Measurements from ENCODE around the gene CNNM3. TPM values are rescaled to one million over a fixed set of nuclear protein-coding genes. Genes with fewer than 3 reads are reported as not detected.

Gene CNNM3
- polyA plus RNA-seq, 4 donors = 5.7 to 36.8 (median 11.3) TPM

DNA sequence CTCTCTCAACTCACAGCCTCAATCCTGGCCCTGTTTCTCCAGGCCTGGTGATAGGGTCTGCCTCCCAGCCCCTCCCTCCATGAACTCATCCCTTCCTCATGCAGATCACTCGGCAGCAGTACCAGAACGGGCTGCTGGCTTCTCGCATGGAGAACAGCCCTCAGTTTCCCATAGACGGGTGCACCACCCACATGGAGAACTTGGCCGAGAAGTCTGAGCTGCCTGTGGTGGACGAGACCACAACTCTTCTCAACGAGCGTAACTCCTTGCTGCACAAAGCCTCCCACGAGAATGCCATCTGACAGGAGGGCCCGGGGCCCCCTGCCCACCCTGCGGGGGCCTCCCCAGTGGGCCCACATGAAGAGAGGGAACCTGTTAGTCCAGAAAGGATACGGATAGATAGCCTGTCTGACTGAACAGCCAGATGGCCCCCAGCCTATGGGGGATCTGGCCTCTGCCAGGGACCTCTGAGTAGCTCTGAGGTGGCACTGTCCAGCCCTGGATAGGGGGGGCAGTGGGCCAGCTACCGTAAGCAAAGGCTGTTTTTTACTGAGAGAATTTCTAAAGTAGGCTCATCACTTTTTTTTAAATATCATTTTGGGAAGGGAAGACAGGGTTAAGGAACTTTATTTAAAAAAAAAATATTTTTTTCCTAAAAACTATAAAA lies 6.7 kb upstream of the CNNM3 start:
- H3K4me3 ChIP-seq (ENCODE audit: low read depth in 1 of 3, low read length in 3 of 3) = no peak overlapping the region
- FAIRE-seq = no peak
- H3K4me1 ChIP-seq (ENCODE audit: control insufficient read depth in 3 of 3, insufficient read depth in 2 of 3, low read depth in 1 of 3, low read length in 2 of 3) = peaks cover 4 to 9% (median 4%) of the 10 kb centered on the region in 3 donors
- H3K9me3 ChIP-seq (ENCODE audit: control insufficient read depth in 2 of 2, insufficient read depth in 1 of 2, low read depth in 1 of 2, low read length in 1 of 2) = no peaks in the 10 kb centered on the region
- peaks cover 0 to 47% (median 5%) of the 10 kb centered on the region in 3 donors for H3K36me3 ChIP-seq (ENCODE audit: control insufficient read depth in 3 of 3, insufficient read depth in 2 of 3, low read depth in 1 of 3, low read length in 3 of 3)
- no peak for DNase-seq
- 86 to 87% (median 86%) methylated on average over 13 of the region's 13 CpGs for WGBS, 3 donors
- H3K27ac ChIP-seq (ENCODE audit: low read depth in 1 of 3, low read length in 2 of 3) = no peak overlapping the region
- no peaks in the 10 kb centered on the region for H3K27me3 ChIP-seq (ENCODE audit: control insufficient read depth in 3 of 3, insufficient read depth in 3 of 3, low read length in 3 of 3)

GRCh38 chr2:96809951-96810782 lies 5.9 kb upstream of the CNNM3 start:
- H3K4me1 ChIP-seq (ENCODE audit: control insufficient read depth in 3 of 3, insufficient read depth in 2 of 3, low read depth in 1 of 3, low read length in 2 of 3) = peaks cover 4 to 10% (median 4%) of the 10 kb centered on the region in 3 donors
- H3K27ac ChIP-seq (ENCODE audit: low read depth in 1 of 3, low read length in 2 of 3) = no peak overlapping the region
- peaks cover 0 to 43% (median 5%) of the 10 kb centered on the region in 3 donors for H3K36me3 ChIP-seq (ENCODE audit: control insufficient read depth in 3 of 3, insufficient read depth in 2 of 3, low read depth in 1 of 3, low read length in 3 of 3)
- FAIRE-seq = no peak
- H3K9me3 ChIP-seq (ENCODE audit: control insufficient read depth in 2 of 2, insufficient read depth in 1 of 2, low read depth in 1 of 2, low read length in 1 of 2) = no peaks in the 10 kb centered on the region
- WGBS, 3 donors = 46 to 70% (median 67%) methylated on average over 12 of the region's 12 CpGs
- DNase-seq = no peak
- no peaks in the 10 kb centered on the region for H3K27me3 ChIP-seq (ENCODE audit: control insufficient read depth in 3 of 3, insufficient read depth in 3 of 3, low read length in 3 of 3)
- no peak overlapping the region for H3K4me3 ChIP-seq (ENCODE audit: low read depth in 1 of 3, low read length in 3 of 3)

GRCh38 chr2:96810783-96811192 lies 5.3 kb upstream of the CNNM3 start:
- H3K27me3 ChIP-seq (ENCODE audit: control insufficient read depth in 3 of 3, insufficient read depth in 3 of 3, low read length in 3 of 3) = no peaks in the 10 kb centered on the region
- WGBS, 3 donors = 21 to 64% (median 44%) methylated on average over 5 of the region's 5 CpGs
- FAIRE-seq (no peak), DNase-seq (peak; percentile 21 to 77)
- no peak overlapping the region for H3K4me3 ChIP-seq (ENCODE audit: low read depth in 1 of 3, low read length in 3 of 3)
- no peaks in the 10 kb centered on the region for H3K9me3 ChIP-seq (ENCODE audit: control insufficient read depth in 2 of 2, insufficient read depth in 1 of 2, low read depth in 1 of 2, low read length in 1 of 2)
- H3K4me1 ChIP-seq (ENCODE audit: control insufficient read depth in 3 of 3, insufficient read depth in 2 of 3, low read depth in 1 of 3, low read length in 2 of 3) = peaks cover 4 to 13% (median 4%) of the 10 kb centered on the region in 3 donors
- peak overlapping the region in 1 of 3 donors; percentile 39 for H3K27ac ChIP-seq (ENCODE audit: low read depth in 1 of 3, low read length in 2 of 3)
- peaks cover 0 to 43% (median 5%) of the 10 kb centered on the region in 3 donors for H3K36me3 ChIP-seq (ENCODE audit: control insufficient read depth in 3 of 3, insufficient read depth in 2 of 3, low read depth in 1 of 3, low read length in 3 of 3)

DNA sequence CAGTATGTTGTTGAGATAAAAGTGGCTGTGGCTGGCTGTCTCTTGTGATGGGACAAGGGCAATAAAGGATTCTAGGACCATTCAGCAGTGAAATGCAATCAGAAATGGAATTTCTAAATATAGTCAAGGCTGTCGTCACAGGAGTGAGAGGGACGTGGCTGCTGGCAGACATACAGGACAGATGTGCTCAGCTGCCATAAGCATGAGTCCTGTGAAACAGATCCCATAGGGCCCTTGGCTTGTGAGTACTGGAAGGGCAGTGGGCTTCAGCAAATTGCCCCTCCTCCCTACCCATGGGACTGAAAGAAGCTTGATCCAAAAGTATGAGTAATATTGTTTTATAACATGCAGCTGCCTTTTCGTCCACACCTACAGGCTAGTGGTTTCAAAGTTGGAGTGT lies 4.2 kb upstream of the CNNM3 start:
- peak in 1 of 2 donors; percentile 31 for DNase-seq
- WGBS, 3 donors = 28 to 50% (median 33%) methylated on average over 3 of the region's 3 CpGs
- peaks cover 4 to 13% (median 4%) of the 10 kb centered on the region in 3 donors for H3K4me1 ChIP-seq (ENCODE audit: control insufficient read depth in 3 of 3, insufficient read depth in 2 of 3, low read depth in 1 of 3, low read length in 2 of 3)
- no peaks in the 10 kb centered on the region for H3K9me3 ChIP-seq (ENCODE audit: control insufficient read depth in 2 of 2, insufficient read depth in 1 of 2, low read depth in 1 of 2, low read length in 1 of 2)
- H3K27ac ChIP-seq (ENCODE audit: low read depth in 1 of 3, low read length in 2 of 3) = peak overlapping the region in 2 of 3 donors; percentile 1 to 8
- FAIRE-seq = no peak
- peaks cover 0 to 39% (median 5%) of the 10 kb centered on the region in 3 donors for H3K36me3 ChIP-seq (ENCODE audit: control insufficient read depth in 3 of 3, insufficient read depth in 2 of 3, low read depth in 1 of 3, low read length in 3 of 3)
- no peaks in the 10 kb centered on the region for H3K27me3 ChIP-seq (ENCODE audit: control insufficient read depth in 3 of 3, insufficient read depth in 3 of 3, low read length in 3 of 3)
- H3K4me3 ChIP-seq (ENCODE audit: low read depth in 1 of 3, low read length in 3 of 3) = no peak overlapping the region

GRCh38 chr2:96813656-96814055 lies 2.4 kb upstream of the CNNM3 start:
- DNase-seq = peak; percentile 63 to 74
- FAIRE-seq = no peak
- Histone ChIP-seq H3K4me3 (ENCODE audit: low read depth in 1 of 3, low read length in 3 of 3) (no peak overlapping the region), H3K27ac (ENCODE audit: low read depth in 1 of 3, low read length in 2 of 3) (peak overlapping the region in 1 of 3 donors; percentile 38), H3K36me3 (ENCODE audit: control insufficient read depth in 3 of 3, insufficient read depth in 2 of 3, low read depth in 1 of 3, low read length in 3 of 3) (peaks cover 0 to 35% (median 5%) of the 10 kb centered on the region in 3 donors), H3K4me1 (ENCODE audit: control insufficient read depth in 3 of 3, insufficient read depth in 2 of 3, low read depth in 1 of 3, low read length in 2 of 3) (peaks cover 5 to 17% (median 5%) of the 10 kb centered on the region in 3 donors), H3K27me3 (ENCODE audit: control insufficient read depth in 3 of 3, insufficient read depth in 3 of 3, low read length in 3 of 3) (no peaks in the 10 kb centered on the region), H3K9me3 (ENCODE audit: control insufficient read depth in 2 of 2, insufficient read depth in 1 of 2, low read depth in 1 of 2, low read length in 1 of 2) (no peaks in the 10 kb centered on the region)
- WGBS, 3 donors = 36 to 73% (median 47%) methylated on average over 4 of the region's 4 CpGs

DNA sequence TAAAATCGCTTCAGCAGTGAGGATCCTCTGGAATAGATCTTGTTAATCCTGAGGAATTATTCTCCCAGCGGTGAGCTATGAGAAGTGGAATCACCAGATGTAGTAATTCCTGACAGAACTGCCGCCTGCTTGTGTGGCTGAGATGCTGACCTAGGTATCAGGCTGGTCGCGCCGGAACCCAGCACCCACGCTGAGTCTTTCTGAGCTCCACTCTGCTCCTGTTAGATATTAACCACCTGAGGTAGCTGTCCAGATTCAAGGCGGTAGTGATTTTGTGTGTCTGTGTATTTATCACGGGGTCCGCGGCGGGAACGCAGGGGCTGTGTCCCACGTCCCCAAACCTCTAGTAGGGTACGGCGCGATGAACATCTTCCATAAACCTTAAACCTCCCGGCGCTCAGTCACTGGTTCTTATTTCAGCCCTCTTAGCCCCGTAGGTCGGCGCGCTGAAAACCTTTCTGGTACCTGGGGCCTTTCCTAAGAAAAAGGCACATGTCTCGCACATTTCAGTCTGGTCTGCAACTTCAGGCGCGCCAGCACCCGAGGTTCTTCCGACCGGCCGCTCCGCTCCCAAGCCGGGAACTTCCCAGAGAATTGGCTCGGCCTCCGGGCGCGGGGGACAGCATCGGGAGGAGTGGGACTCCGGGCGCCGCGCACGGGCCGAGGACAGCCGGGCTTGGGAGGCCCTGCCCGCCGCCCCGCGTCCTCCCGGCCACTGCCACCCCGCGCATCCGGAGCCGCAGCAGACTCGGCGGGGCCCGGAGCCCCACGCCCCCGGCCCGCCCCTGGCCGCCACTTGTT lies 542 bp upstream of the CNNM3 start:
- no peak for FAIRE-seq
- Histone ChIP-seq H3K27ac (ENCODE audit: low read depth in 1 of 3, low read length in 2 of 3) (peak overlapping the region; percentile 89 to 98 (median 90)), H3K4me1 (ENCODE audit: control insufficient read depth in 3 of 3, insufficient read depth in 2 of 3, low read depth in 1 of 3, low read length in 2 of 3) (peaks cover 13 to 29% (median 17%) of the 10 kb centered on the region in 3 donors), H3K4me3 (ENCODE audit: low read depth in 1 of 3, low read length in 3 of 3) (peak overlapping the region; percentile 50 to 73 (median 68)), H3K9me3 (ENCODE audit: control insufficient read depth in 2 of 2, insufficient read depth in 1 of 2, low read depth in 1 of 2, low read length in 1 of 2) (no peaks in the 10 kb centered on the region), H3K27me3 (ENCODE audit: control insufficient read depth in 3 of 3, insufficient read depth in 3 of 3, low read length in 3 of 3) (no peaks in the 10 kb centered on the region), H3K36me3 (ENCODE audit: control insufficient read depth in 3 of 3, insufficient read depth in 2 of 3, low read depth in 1 of 3, low read length in 3 of 3) (peaks cover 0 to 31% (median 0%) of the 10 kb centered on the region in 3 donors)
- 1 to 2% (median 1%) methylated on average over 41 to 60 of the region's 60 CpGs for WGBS, 3 donors
- DNase-seq = peak; percentile 38 to 65

DNA sequence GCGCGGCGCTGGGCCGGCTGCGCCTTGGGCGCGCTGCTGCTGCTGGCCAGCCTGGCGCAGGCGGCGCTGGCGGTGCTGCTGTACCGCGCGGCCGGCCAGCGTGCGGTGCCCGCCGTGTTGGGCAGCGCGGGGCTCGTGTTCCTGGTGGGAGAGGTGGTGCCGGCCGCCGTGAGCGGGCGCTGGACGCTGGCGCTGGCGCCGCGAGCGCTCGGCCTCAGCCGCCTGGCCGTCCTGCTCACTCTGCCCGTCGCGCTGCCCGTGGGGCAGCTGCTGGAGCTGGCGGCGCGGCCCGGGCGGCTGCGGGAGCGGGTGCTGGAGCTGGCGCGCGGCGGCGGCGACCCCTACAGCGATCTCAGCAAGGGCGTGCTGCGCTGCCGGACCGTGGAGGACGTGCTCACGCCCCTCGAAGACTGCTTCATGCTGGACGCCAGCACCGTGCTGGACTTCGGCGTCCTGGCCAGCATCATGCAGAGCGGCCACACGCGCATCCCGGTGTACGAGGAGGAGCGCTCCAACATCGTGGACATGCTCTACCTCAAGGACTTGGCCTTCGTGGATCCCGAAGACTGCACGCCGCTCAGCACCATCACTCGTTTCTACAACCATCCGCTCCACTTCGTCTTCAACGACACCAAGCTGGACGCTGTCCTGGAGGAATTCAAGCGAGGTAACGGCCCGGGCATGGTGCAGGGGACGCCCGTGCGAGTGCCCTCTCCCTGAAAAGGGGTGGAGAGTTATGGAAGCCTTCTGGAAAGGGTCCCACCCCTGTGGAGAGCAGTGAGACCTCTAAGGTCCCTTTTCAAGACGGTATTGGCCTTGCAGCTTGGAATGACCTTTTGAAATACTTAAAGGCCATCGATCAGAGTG lies 1.0 kb downstream of the CNNM3 start:
- H3K36me3 ChIP-seq (ENCODE audit: control insufficient read depth in 3 of 3, insufficient read depth in 2 of 3, low read depth in 1 of 3, low read length in 3 of 3) = peaks cover 0 to 29% (median 0%) of the 10 kb centered on the region in 3 donors
- peaks cover 14 to 42% (median 17%) of the 10 kb centered on the region in 3 donors for H3K4me1 ChIP-seq (ENCODE audit: control insufficient read depth in 3 of 3, insufficient read depth in 2 of 3, low read depth in 1 of 3, low read length in 2 of 3)
- no peaks in the 10 kb centered on the region for H3K9me3 ChIP-seq (ENCODE audit: control insufficient read depth in 2 of 2, insufficient read depth in 1 of 2, low read depth in 1 of 2, low read length in 1 of 2)
- DNase-seq (no peak), FAIRE-seq (no peak)
- peak overlapping the region; percentile 29 to 68 (median 60) for H3K4me3 ChIP-seq (ENCODE audit: low read depth in 1 of 3, low read length in 3 of 3)
- H3K27me3 ChIP-seq (ENCODE audit: control insufficient read depth in 3 of 3, insufficient read depth in 3 of 3, low read length in 3 of 3) = no peaks in the 10 kb centered on the region
- peak overlapping the region in 2 of 3 donors; percentile 97 to 98 for H3K27ac ChIP-seq (ENCODE audit: low read depth in 1 of 3, low read length in 2 of 3)
- WGBS, 3 donors = 1 to 5% (median 3%) methylated on average over 68 to 89 of the region's 89 CpGs
